Measurements from ENCODE around the gene PLD2.
"Not testable (repeated sequence)": the region's sequence is repeated elsewhere in the genome, so short reads cannot be mapped to it uniquely, and the experiment has no call there.

Gene PLD2

GRCh38 chr17:4832829-4833177 is 25.9 kb downstream of the PLD2 start:
- H3K27me3 ChIP-seq (ENCODE audit: insufficient read depth, low read length); H3K9me3 ChIP-seq (ENCODE audit: low read length); H3K36me3 ChIP-seq (ENCODE audit: insufficient read depth, low read length): not testable (repeated sequence)
- H3K4me3 ChIP-seq (ENCODE audit: low read length), result peak overlapping the region; percentile 73
- H3K4me1 ChIP-seq (ENCODE audit: insufficient read depth, low read length), result peaks cover 14% of the 10 kb centered on the region
- H2AFZ ChIP-seq (ENCODE audit: low read depth, low read length), result peak overlapping the region; percentile 60

- Histone ChIP-seq H3K27me3 (ENCODE audit: insufficient read depth, low read length) (no peaks in the 10 kb centered on the region), H2AFZ (ENCODE audit: low read depth, low read length) (peak within 1 kb of the TSS; percentile 60), H3K4me3 (ENCODE audit: low read length) (peak within 1 kb of the TSS; percentile 73), H3K4me1 (ENCODE audit: insufficient read depth, low read length) (peaks cover 14% of the 10 kb centered on the region), H3K36me3 (ENCODE audit: insufficient read depth, low read length) (peaks cover 7% of the 10 kb centered on the region), H3K9me3 (ENCODE audit: low read length) (no peaks in the 10 kb centered on the region)
Measured at GRCh38 chr17:4833178-4833940, 26.4 kb downstream of the PLD2 start, which contains the start of gene MINK1. Gene MINK1 (plus strand): TSS chr17:4833340. CDS start chr17:4833584, 244 bp downstream.

GRCh38 chr17:4833941-4834680 is 27.2 kb downstream of the PLD2 start:
- H3K4me3 ChIP-seq (ENCODE audit: low read length), result peak overlapping the region; percentile 73
- peak overlapping the region; percentile 60 for H2AFZ ChIP-seq (ENCODE audit: low read depth, low read length)
- H3K9me3 ChIP-seq (ENCODE audit: low read length), result no peaks in the 10 kb centered on the region
- peaks cover 14% of the 10 kb centered on the region for H3K4me1 ChIP-seq (ENCODE audit: insufficient read depth, low read length)
- H3K27me3 ChIP-seq (ENCODE audit: insufficient read depth, low read length), result no peaks in the 10 kb centered on the region
- H3K36me3 ChIP-seq (ENCODE audit: insufficient read depth, low read length), result peaks cover 7% of the 10 kb centered on the region

- peaks cover 7% of the 10 kb centered on the region for H3K36me3 ChIP-seq (ENCODE audit: insufficient read depth, low read length)
- H3K4me1 ChIP-seq (ENCODE audit: insufficient read depth, low read length), result peaks cover 14% of the 10 kb centered on the region
- no peak overlapping the region for H2AFZ ChIP-seq (ENCODE audit: low read depth, low read length)
- peak overlapping the region; percentile 73 for H3K4me3 ChIP-seq (ENCODE audit: low read length)
- no peaks in the 10 kb centered on the region for H3K27me3 ChIP-seq (ENCODE audit: insufficient read depth, low read length)
- no peaks in the 10 kb centered on the region for H3K9me3 ChIP-seq (ENCODE audit: low read length)
Measured at GRCh38 chr17:4834681-4835020, 27.7 kb downstream of the PLD2 start.

GRCh38 chr17:4836221-4836620 is 29.3 kb downstream of the PLD2 start:
- Histone ChIP-seq H3K9me3 (ENCODE audit: low read length) (no peaks in the 10 kb centered on the region), H3K36me3 (ENCODE audit: insufficient read depth, low read length) (peaks cover 7% of the 10 kb centered on the region), H3K4me1 (ENCODE audit: insufficient read depth, low read length) (peaks cover 14% of the 10 kb centered on the region), H3K4me3 (ENCODE audit: low read length) (no peak overlapping the region), H2AFZ (ENCODE audit: low read depth, low read length) (no peak overlapping the region), H3K27me3 (ENCODE audit: insufficient read depth, low read length) (no peaks in the 10 kb centered on the region)

GRCh38 chr17:4837471-4838308 is 30.7 kb downstream of the PLD2 start:
- Histone ChIP-seq H3K36me3 (ENCODE audit: insufficient read depth, low read length) (peaks cover 7% of the 10 kb centered on the region), H3K4me3 (ENCODE audit: low read length) (no peak overlapping the region), H2AFZ (ENCODE audit: low read depth, low read length) (no peak overlapping the region), H3K4me1 (ENCODE audit: insufficient read depth, low read length) (peaks cover 14% of the 10 kb centered on the region), H3K27me3 (ENCODE audit: insufficient read depth, low read length) (no peaks in the 10 kb centered on the region), H3K9me3 (ENCODE audit: low read length) (no peaks in the 10 kb centered on the region)

GRCh38 chr17:4838309-4838785 is 31.4 kb downstream of the PLD2 start:
- peaks cover 7% of the 10 kb centered on the region for H3K36me3 ChIP-seq (ENCODE audit: insufficient read depth, low read length)
- H3K4me1 ChIP-seq (ENCODE audit: insufficient read depth, low read length), result peaks cover 14% of the 10 kb centered on the region
- H2AFZ ChIP-seq (ENCODE audit: low read depth, low read length), result no peak overlapping the region
- H3K9me3 ChIP-seq (ENCODE audit: low read length), result no peaks in the 10 kb centered on the region
- H3K4me3 ChIP-seq (ENCODE audit: low read length), result no peak overlapping the region
- H3K27me3 ChIP-seq (ENCODE audit: insufficient read depth, low read length), result no peaks in the 10 kb centered on the region

GRCh38 chr17:4839221-4839620 is 32.3 kb downstream of the PLD2 start:
- Histone ChIP-seq H3K4me3 (ENCODE audit: low read length) (no peak overlapping the region), H3K27me3 (ENCODE audit: insufficient read depth, low read length) (no peaks in the 10 kb centered on the region), H3K9me3 (ENCODE audit: low read length) (no peaks in the 10 kb centered on the region), H3K36me3 (ENCODE audit: insufficient read depth, low read length) (peaks cover 7% of the 10 kb centered on the region), H3K4me1 (ENCODE audit: insufficient read depth, low read length) (peaks cover 9% of the 10 kb centered on the region), H2AFZ (ENCODE audit: low read depth, low read length) (no peak overlapping the region)

- Histone ChIP-seq H3K27me3 (ENCODE audit: insufficient read depth, low read length) (no peaks in the 10 kb centered on the region), H3K4me1 (ENCODE audit: insufficient read depth, low read length) (no peaks in the 10 kb centered on the region), H3K36me3 (ENCODE audit: insufficient read depth, low read length) (peaks cover 7% of the 10 kb centered on the region), H2AFZ (ENCODE audit: low read depth, low read length) (no peak overlapping the region), H3K4me3 (ENCODE audit: low read length) (no peak overlapping the region), H3K9me3 (ENCODE audit: low read length) (no peaks in the 10 kb centered on the region)
Measured at GRCh38 chr17:4839965-4840892, 33.3 kb downstream of the PLD2 start.

- peaks cover 7% of the 10 kb centered on the region for H3K36me3 ChIP-seq (ENCODE audit: insufficient read depth, low read length)
- no peak overlapping the region for H2AFZ ChIP-seq (ENCODE audit: low read depth, low read length)
- no peaks in the 10 kb centered on the region for H3K27me3 ChIP-seq (ENCODE audit: insufficient read depth, low read length)
- H3K9me3 ChIP-seq (ENCODE audit: low read length), result no peaks in the 10 kb centered on the region
- no peaks in the 10 kb centered on the region for H3K4me1 ChIP-seq (ENCODE audit: insufficient read depth, low read length)
- H3K4me3 ChIP-seq (ENCODE audit: low read length), result no peak overlapping the region
Measured at GRCh38 chr17:4840893-4841242, 33.9 kb downstream of the PLD2 start.

- peaks cover 7% of the 10 kb centered on the region for H3K36me3 ChIP-seq (ENCODE audit: insufficient read depth, low read length)
- no peaks in the 10 kb centered on the region for H3K27me3 ChIP-seq (ENCODE audit: insufficient read depth, low read length)
- H3K4me3 ChIP-seq (ENCODE audit: low read length), result no peak overlapping the region
- H3K9me3 ChIP-seq (ENCODE audit: low read length), result no peaks in the 10 kb centered on the region
- H3K4me1 ChIP-seq (ENCODE audit: insufficient read depth, low read length), result no peaks in the 10 kb centered on the region
- H2AFZ ChIP-seq (ENCODE audit: low read depth, low read length), result no peak overlapping the region
Measured at GRCh38 chr17:4842376-4842775, 35.4 kb downstream of the PLD2 start.

GRCh38 chr17:4843321-4844000 is 36.5 kb downstream of the PLD2 start:
- no peaks in the 10 kb centered on the region for H3K36me3 ChIP-seq (ENCODE audit: insufficient read depth, low read length)
- no peaks in the 10 kb centered on the region for H3K4me1 ChIP-seq (ENCODE audit: insufficient read depth, low read length)
- no peak overlapping the region for H2AFZ ChIP-seq (ENCODE audit: low read depth, low read length)
- no peaks in the 10 kb centered on the region for H3K27me3 ChIP-seq (ENCODE audit: insufficient read depth, low read length)
- H3K9me3 ChIP-seq (ENCODE audit: low read length), result no peaks in the 10 kb centered on the region
- H3K4me3 ChIP-seq (ENCODE audit: low read length), result no peak overlapping the region

Data from neuron (in vitro differentiated cells).